GM23338 (cell line): Measurements from ENCODE around the gene ZCCHC18. TPM values are rescaled to one million over a fixed set of nuclear protein-coding genes. Genes with fewer than 3 reads are reported as not detected.
A peak's percentile ranks its signal among the peaks of the same experiment; 100 is the strongest.

Experiments used
- ATAC-seq: fragments of 200-7000 bp; cut with Tn5 transposase; 3 replicates; pipeline ENCODE4 v1.9.1; 2020
- DNase-seq: peaks from one replicate; pipeline ENCODE4 v3.0.0-alpha.2; 2015; ENCODE audit warnings: low spot score
- H2AFZ ChIP-seq: fragments of 200-600 bp; sonication (generic); 2 replicates; pipeline ENCODE4 v1.8.0; 2016; ENCODE audit warnings: antibody characterized with exemption, mild to moderate bottlenecking, moderate library complexity
- H3F3A ChIP-seq: fragments of 200-600 bp; sonication (generic); replicated peaks from 2 replicates; pipeline ENCODE4 v1.8.0; 2017; ENCODE audit warnings: antibody characterized with exemption, mixed run types, low read depth
- H3K27ac ChIP-seq: fragments of 200-600 bp; sonication (generic); 2 replicates; pipeline ENCODE4 v1.6.1; 2016; ENCODE audit warnings: low read depth
- H3K27me3 ChIP-seq: fragments of 200-600 bp; sonication (generic); 2 replicates; pipeline ENCODE4 v1.8.0; 2016; ENCODE audit warnings: mild to moderate bottlenecking, mixed run types, moderate library complexity; ENCODE audit not compliant: insufficient read depth
- H3K36me3 ChIP-seq: fragments of 200-600 bp; sonication (generic); 2 replicates; pipeline ENCODE4 v1.8.0; 2016; ENCODE audit warnings: mild to moderate bottlenecking; ENCODE audit not compliant: insufficient read depth
- H3K4me1 ChIP-seq: fragments of 200-600 bp; sonication (generic); 2 replicates; pipeline ENCODE4 v1.8.0; 2016; ENCODE audit warnings: mild to moderate bottlenecking, moderate library complexity; ENCODE audit not compliant: insufficient read depth
- H3K4me2 ChIP-seq: fragments of 200-600 bp; sonication (generic); 2 replicates; pipeline ENCODE4 v1.7.1; 2017; ENCODE audit warnings: mixed run types
- H3K4me3 ChIP-seq: fragments of 200-600 bp; sonication (generic); 2 replicates; pipeline ENCODE4 v1.6.1; 2016; ENCODE audit warnings: mixed run types
- H3K79me2 ChIP-seq: fragments of 200-600 bp; sonication (generic); replicated peaks from 2 replicates; pipeline ENCODE4 v1.8.0; 2017; ENCODE audit warnings: mild to moderate bottlenecking; ENCODE audit not compliant: insufficient read depth
- H3K9me2 ChIP-seq: fragments of 200-600 bp; sonication (generic); 2 replicates; pipeline ENCODE4 v1.8.0; 2017; ENCODE audit not compliant: insufficient read depth
- H4K20me1 ChIP-seq: fragments of 200-600 bp; sonication (generic); replicated peaks from 2 replicates; pipeline ENCODE4 v1.8.0; 2017; ENCODE audit warnings: mild to moderate bottlenecking; ENCODE audit not compliant: insufficient read depth
- H3K27ac Mint-ChIP-seq: 2 replicates; pipeline ENCODE4 v1.8.0; 2020; ENCODE audit warnings: inconsistent platforms, mild to moderate bottlenecking, moderate library complexity, mixed read lengths
- H3K27me3 Mint-ChIP-seq: 3 replicates; pipeline ENCODE4 v1.8.0; 2022; ENCODE audit warnings: low read depth, mild to moderate bottlenecking, moderate library complexity, mixed read lengths, inconsistent platforms; ENCODE audit not compliant: insufficient read depth, poor library complexity
- H3K36me3 Mint-ChIP-seq: 3 replicates; pipeline ENCODE4 v1.8.0; 2021; ENCODE audit warnings: low read depth, mild to moderate bottlenecking, inconsistent platforms, moderate library complexity, mixed read lengths
- H3K4me1 Mint-ChIP-seq: 3 replicates; pipeline ENCODE4 v1.8.0; 2020; ENCODE audit warnings: mild to moderate bottlenecking, inconsistent platforms, mixed read lengths
- H3K4me3 Mint-ChIP-seq: 3 replicates; pipeline ENCODE4 v1.8.0; 2021; ENCODE audit warnings: moderate library complexity, mild to moderate bottlenecking, inconsistent platforms, mixed read lengths
- H3K9me3 Mint-ChIP-seq: 3 replicates; pipeline ENCODE4 v1.8.0; 2020; ENCODE audit warnings: moderate library complexity, mild to moderate bottlenecking, inconsistent platforms, mixed read lengths
- ETS1 ChIP-seq: IDR thresholded peaks from 2 replicates; pipeline ENCODE4 v1.6.1; 2016; ENCODE audit warnings: antibody characterized with exemption
- EZH2 ChIP-seq: fragments of 200-600 bp; sonication (generic); IDR thresholded peaks from one replicate; pipeline ENCODE4 v1.8.0; 2017; ENCODE audit warnings: antibody characterized with exemption, mild to moderate bottlenecking, low read depth; ENCODE audit not compliant: unreplicated experiment
- EZH2phosphoT487 ChIP-seq: fragments of 200-600 bp; sonication (generic); IDR thresholded peaks from one replicate; pipeline ENCODE4 v1.8.1; 2018; ENCODE audit warnings: antibody characterized with exemption; ENCODE audit not compliant: unreplicated experiment
- NANOG ChIP-seq: IDR thresholded peaks from 2 replicates; pipeline ENCODE4 v1.6.1; 2016; ENCODE audit warnings: antibody characterized with exemption, borderline replicate concordance
- POLR2AphosphoS5 ChIP-seq: IDR thresholded peaks from 2 replicates; pipeline ENCODE4 v1.6.1; 2016; ENCODE audit warnings: antibody characterized with exemption, low read depth
- REST ChIP-seq: IDR thresholded peaks from one replicate; pipeline ENCODE4 v1.6.1; 2018; ENCODE audit warnings: antibody characterized with exemption; ENCODE audit not compliant: unreplicated experiment
- ZNF114 ChIP-seq: fragments of 250-450 bp; sonication (Bioruptor Pico); IDR thresholded peaks from 2 replicates; pipeline ENCODE4 v1.5.0; 2020; ENCODE audit warnings: mild to moderate bottlenecking, moderate library complexity
- ZNF331 ChIP-seq: fragments of 250-450 bp; sonication (Bioruptor Pico); IDR thresholded peaks from 2 replicates; pipeline ENCODE4 v1.5.0; 2020; ENCODE audit warnings: low read depth, mild to moderate bottlenecking, moderate library complexity
- ZNF462 ChIP-seq: fragments of 250-450 bp; sonication (Bioruptor Pico); IDR thresholded peaks from 2 replicates; pipeline ENCODE4 v1.5.0; 2020; ENCODE audit warnings: mild to moderate bottlenecking, moderate library complexity
- polyA plus RNA-seq: library from polyadenylated mRNA; unstranded; fragments of >200 nt; fragmentation: Nextera tagmentation; extraction: Ambion mirVana; gene quantifications from 2 replicates; pipeline ENCODE4 v1.2.1, GENCODE V29; 2016
- total RNA-seq: library from RNA; depleted of rRNA; stranded (reverse); fragments of >200 nt; shearing (Covaris generic); gene quantifications from 2 replicates; pipeline ENCODE4 v1.2.3, GENCODE V29; 2014

Gene ZCCHC18
- total and polyA plus RNA-seq, 2 experiments from 2014 or later: 4.4 to 4.9 TPM

GRCh38 chrX:104085477-104085876 is 26.8 kb upstream of the ZCCHC18 start:
- Histone ChIP-seq H3K9me2 (no peaks in the 10 kb centered on the region), H3K79me2 (no peaks in the 10 kb centered on the region), H3F3A (no peaks in the 10 kb centered on the region), H3K4me3 (no peak overlapping the region), H3K4me2 (no peak overlapping the region), H2AFZ (no peak overlapping the region), H3K4me1 (no peaks in the 10 kb centered on the region), H3K36me3 (no peaks in the 10 kb centered on the region), H3K27ac (no peak overlapping the region), H4K20me1 (no peaks in the 10 kb centered on the region), H3K27me3 (no peaks in the 10 kb centered on the region)
- no peak for TF ChIP-seq ZNF114 (CRISPR knock-in tag)
- TF ChIP-seq NANOG: no peak
- no peak for TF ChIP-seq EZH2
- Mint-ChIP-seq H3K27ac (no peak overlapping the region), H3K4me1 (no peaks in the 10 kb centered on the region), H3K27me3 (no peaks in the 10 kb centered on the region), H3K4me3 (no peak overlapping the region), H3K9me3 (no peaks in the 10 kb centered on the region), H3K36me3 (no peaks in the 10 kb centered on the region)
- DNase-seq (no peak), ATAC-seq (no peak)

- Mint-ChIP-seq H3K27me3 (no peaks in the 10 kb centered on the region), H3K27ac (no peak overlapping the region), H3K36me3 (no peaks in the 10 kb centered on the region), H3K4me3 (no peak overlapping the region), H3K4me1 (no peaks in the 10 kb centered on the region), H3K9me3 (no peaks in the 10 kb centered on the region)
- H3K36me3 ChIP-seq: no peaks in the 10 kb centered on the region
- H3K79me2 ChIP-seq: no peaks in the 10 kb centered on the region
- H3F3A ChIP-seq: no peaks in the 10 kb centered on the region
- H3K27ac ChIP-seq: no peak overlapping the region
- no peak overlapping the region for H3K4me2 ChIP-seq
- H3K4me1 ChIP-seq: no peaks in the 10 kb centered on the region
- ATAC-seq (no peak), DNase-seq (peak; percentile 9)
- H3K27me3 ChIP-seq: no peaks in the 10 kb centered on the region
- no peaks in the 10 kb centered on the region for H3K9me2 ChIP-seq
- H3K4me3 ChIP-seq: no peak overlapping the region
- no peaks in the 10 kb centered on the region for H4K20me1 ChIP-seq
- H2AFZ ChIP-seq: no peak overlapping the region
- TF ChIP-seq EZH2 (no peak), EZH2phosphoT487 (no peak), NANOG (no peak), REST (no peak), ETS1 (no peak), ZNF462 (CRISPR knock-in tag) (no peak), ZNF114 (CRISPR knock-in tag) (no peak), ZNF331 (CRISPR knock-in tag) (no peak), POLR2AphosphoS5 (no peak)
Observed at GRCh38 chrX:104085919-104086318, 26.4 kb upstream of the ZCCHC18 start.
